ENCODE results near the gene APOA5. TPM values are rescaled to one million over a fixed set of nuclear protein-coding genes. Genes with fewer than 3 reads are reported as not detected.

APOA5 gene
- polyA plus RNA-seq, 1 of the 3 experiments (the other 2 are of a cell fraction) = not detected

GRCh38 chr11:116782728-116783127 is 9.0 kb downstream of the APOA5 start:
- peaks cover 0 to 8% of the 10 kb centered on the region in 2 experiments; a peak in 2 of 4 replicates for H3K4me1 ChIP-seq (ENCODE audit: control insufficient read depth in 1 of 2, insufficient read depth in 2 of 2, low read depth in 1 of 2, low read length in 1 of 2)
- no peak overlapping the region for H3K4me3 ChIP-seq (ENCODE audit: low read depth in 2 of 2, low read length in 1 of 2)
- peaks cover 3% of the 10 kb centered on the region for H3F3A ChIP-seq (replicated peaks; ENCODE audit: insufficient read depth)
- DNase-seq = no peak
- no peak overlapping the region for H3K4me2 ChIP-seq
- POLR2A ChIA-PET = no interaction called here
- no peaks in the 10 kb centered on the region for H4K20me1 ChIP-seq (ENCODE audit: insufficient read depth)
- CTCF ChIA-PET = interaction anchor here (0.6 to 1.1 kb wide), 2 partner anchors 53 to 70 kb away, joined by 3 read pairs; no protein-coding TSS in a partner anchor
- H3K9me3 ChIP-seq = no peaks in the 10 kb centered on the region
- H3K27me3 ChIP-seq (ENCODE audit: insufficient read depth) = no peaks in the 10 kb centered on the region
- H3K27ac ChIP-seq (ENCODE audit: low read depth in 2 of 2, low read length in 1 of 2) = no peak overlapping the region
- peaks cover 73 to 87% of the 10 kb centered on the region in 2 experiments for H3K36me3 ChIP-seq (replicated peaks in 1 of 2; ENCODE audit: control insufficient read depth in 1 of 2, insufficient read depth in 2 of 2, low read length in 1 of 2)
- WGBS (ENCODE audit: low lambda C conversion rate) = 81% methylated on average over 4 of the region's 4 CpGs
- no peak overlapping the region for H2AFZ ChIP-seq (ENCODE audit: low read depth)
- H3K79me2 ChIP-seq (ENCODE audit: insufficient read depth) = peaks cover 27% of the 10 kb centered on the region
- no peak overlapping the region for H3K9ac ChIP-seq
- H3K9me2 ChIP-seq = no peaks in the 10 kb centered on the region
- no peak for TF ChIP-seq EZH2phosphoT487 (IDR thresholded peaks at IDR 0.05; ENCODE audit: borderline replicate concordance, low read depth)
- TF ChIP-seq NFIC (IDR thresholded peaks at IDR 0.05; ENCODE audit: borderline replicate concordance) = no peak
- TF ChIP-seq MXI1 (IDR thresholded peaks at IDR 0.05; ENCODE audit: low read depth, low read length) = no peak
- no peak for TF ChIP-seq GATA2 (CRISPR knock-in tag; IDR thresholded peaks at IDR 0.05)
- TF ChIP-seq ZBTB33 (IDR thresholded peaks at IDR 0.05; ENCODE audit: borderline replicate concordance, low read depth) = no peak
- no peak for TF ChIP-seq RAD21 (IDR thresholded peaks at IDR 0.05; ENCODE audit: low read length)
- TF ChIP-seq CHD2 (IDR thresholded peaks at IDR 0.05; ENCODE audit: low read length, partially characterized antibody) = no peak
- no peak for TF ChIP-seq USF2 (IDR thresholded peaks at IDR 0.05; ENCODE audit: borderline replicate concordance, low read depth, low read length)
- TF ChIP-seq FOSL2 (IDR thresholded peaks at IDR 0.05; ENCODE audit: borderline replicate concordance, low read depth) = no peak
- no peak for TF ChIP-seq GABPA (IDR thresholded peaks at IDR 0.05; ENCODE audit: low read depth)
- TF ChIP-seq TEAD4 (IDR thresholded peaks at IDR 0.05; ENCODE audit: borderline replicate concordance, insufficient read depth) = no peak
- no peak for TF ChIP-seq MAX (IDR thresholded peaks at IDR 0.05; ENCODE audit: low read depth)

GRCh38 chr11:116778556-116778955 is 13.1 kb downstream of the APOA5 start:
- no peak for DNase-seq
- WGBS (ENCODE audit: low lambda C conversion rate) = 97% methylated on average over 4 of the region's 4 CpGs
- POLR2A ChIA-PET = no interaction called here
- TF ChIP-seq MAX (IDR thresholded peaks at IDR 0.05; ENCODE audit: low read depth) (no peak), ELF1 (IDR thresholded peaks at IDR 0.05) (no peak), USF2 (IDR thresholded peaks at IDR 0.05; ENCODE audit: borderline replicate concordance, low read depth, low read length) (no peak), CTCF (IDR thresholded peaks at IDR 0.05) (no peak), JUND (IDR thresholded peaks at IDR 0.05) (no peak), TAF1 (IDR thresholded peaks at IDR 0.05; ENCODE audit: borderline replicate concordance, low read depth, low read length) (no peak), MXI1 (IDR thresholded peaks at IDR 0.05; ENCODE audit: low read depth, low read length) (no peak), FOXM1 (IDR thresholded peaks at IDR 0.05; ENCODE audit: low read depth) (no peak), SIN3A (IDR thresholded peaks at IDR 0.05; ENCODE audit: borderline replicate concordance, low read depth, low read length) (no peak), IRF3 (IDR thresholded peaks at IDR 0.05; ENCODE audit: low read depth, low read length) (no peak), EP300 (IDR thresholded peaks at IDR 0.05; ENCODE audit: borderline replicate concordance in 1 of 2, low read depth in 1 of 2, low read length in 1 of 2) (no peak)

More at GRCh38 chr11:116778556-116778955, 13.1 kb downstream of the APOA5 start:
- Histone ChIP-seq H3K4me2 (no peak overlapping the region), H3K4me3 (ENCODE audit: low read depth in 2 of 2, low read length in 1 of 2) (no peak overlapping the region), H3F3A (replicated peaks; ENCODE audit: insufficient read depth) (peaks cover 20% of the 10 kb centered on the region), H3K36me3 (replicated peaks in 1 of 2; ENCODE audit: control insufficient read depth in 1 of 2, insufficient read depth in 2 of 2, low read length in 1 of 2) (peaks cover 50 to 68% of the 10 kb centered on the region in 2 experiments), H3K9ac (no peak overlapping the region), H3K27ac (ENCODE audit: low read depth in 2 of 2, low read length in 1 of 2) (no peak overlapping the region), H3K79me2 (ENCODE audit: insufficient read depth) (no peaks in the 10 kb centered on the region; the same call in 1 of the 2 replicates), H3K4me1 (ENCODE audit: control insufficient read depth in 1 of 2, insufficient read depth in 2 of 2, low read depth in 1 of 2, low read length in 1 of 2) (peaks cover 0 to 5% of the 10 kb centered on the region in 2 experiments; a peak in 2 of 4 replicates), H3K9me2 (no peaks in the 10 kb centered on the region), H3K27me3 (ENCODE audit: insufficient read depth) (no peaks in the 10 kb centered on the region), H4K20me1 (ENCODE audit: insufficient read depth) (no peaks in the 10 kb centered on the region), H3K9me3 (no peaks in the 10 kb centered on the region), H2AFZ (ENCODE audit: low read depth) (no peak overlapping the region)
- CTCF ChIA-PET = interaction anchor here (1.7 to 2.8 kb wide), 2 partner anchors 8 to 327 kb away, joined by 4 to 11 read pairs; partner anchors contain the start of gene ZPR1
